GM23338 (cell line): Measurements from ENCODE around the gene AHNAK2. TPM values are rescaled to one million over a fixed set of nuclear protein-coding genes. Genes with fewer than 3 reads are reported as not detected.
"Not testable (repeated sequence)": the region's sequence is repeated elsewhere in the genome, so short reads cannot be mapped to it uniquely, and the experiment has no call there.

ENCODE experiments used
- ATAC-seq: fragments of 200-7000 bp; cut with Tn5 transposase; 3 replicates; pipeline ENCODE4 v1.9.1; 2020
- DNase-seq: peaks from one replicate; pipeline ENCODE4 v3.0.0-alpha.2; 2015; ENCODE audit warnings: low spot score
- H2AFZ ChIP-seq: fragments of 200-600 bp; sonication (generic); 2 replicates; pipeline ENCODE4 v1.8.0; 2016; ENCODE audit warnings: antibody characterized with exemption, mild to moderate bottlenecking, moderate library complexity
- H3F3A ChIP-seq: fragments of 200-600 bp; sonication (generic); replicated peaks from 2 replicates; pipeline ENCODE4 v1.8.0; 2017; ENCODE audit warnings: antibody characterized with exemption, mixed run types, low read depth
- H3K27ac ChIP-seq: fragments of 200-600 bp; sonication (generic); 2 replicates; pipeline ENCODE4 v1.6.1; 2016; ENCODE audit warnings: low read depth
- H3K27me3 ChIP-seq: fragments of 200-600 bp; sonication (generic); 2 replicates; pipeline ENCODE4 v1.8.0; 2016; ENCODE audit warnings: mild to moderate bottlenecking, mixed run types, moderate library complexity; ENCODE audit not compliant: insufficient read depth
- H3K36me3 ChIP-seq: fragments of 200-600 bp; sonication (generic); 2 replicates; pipeline ENCODE4 v1.8.0; 2016; ENCODE audit warnings: mild to moderate bottlenecking; ENCODE audit not compliant: insufficient read depth
- H3K4me1 ChIP-seq: fragments of 200-600 bp; sonication (generic); 2 replicates; pipeline ENCODE4 v1.8.0; 2016; ENCODE audit warnings: mild to moderate bottlenecking, moderate library complexity; ENCODE audit not compliant: insufficient read depth
- H3K4me2 ChIP-seq: fragments of 200-600 bp; sonication (generic); 2 replicates; pipeline ENCODE4 v1.7.1; 2017; ENCODE audit warnings: mixed run types
- H3K4me3 ChIP-seq: fragments of 200-600 bp; sonication (generic); 2 replicates; pipeline ENCODE4 v1.6.1; 2016; ENCODE audit warnings: mixed run types
- H3K79me2 ChIP-seq: fragments of 200-600 bp; sonication (generic); replicated peaks from 2 replicates; pipeline ENCODE4 v1.8.0; 2017; ENCODE audit warnings: mild to moderate bottlenecking; ENCODE audit not compliant: insufficient read depth
- H3K9me2 ChIP-seq: fragments of 200-600 bp; sonication (generic); 2 replicates; pipeline ENCODE4 v1.8.0; 2017; ENCODE audit not compliant: insufficient read depth
- H4K20me1 ChIP-seq: fragments of 200-600 bp; sonication (generic); replicated peaks from 2 replicates; pipeline ENCODE4 v1.8.0; 2017; ENCODE audit warnings: mild to moderate bottlenecking; ENCODE audit not compliant: insufficient read depth
- H3K27ac Mint-ChIP-seq: 2 replicates; pipeline ENCODE4 v1.8.0; 2020; ENCODE audit warnings: inconsistent platforms, mild to moderate bottlenecking, moderate library complexity, mixed read lengths
- H3K27me3 Mint-ChIP-seq: 3 replicates; pipeline ENCODE4 v1.8.0; 2022; ENCODE audit warnings: low read depth, mild to moderate bottlenecking, moderate library complexity, mixed read lengths, inconsistent platforms; ENCODE audit not compliant: insufficient read depth, poor library complexity
- H3K36me3 Mint-ChIP-seq: 3 replicates; pipeline ENCODE4 v1.8.0; 2021; ENCODE audit warnings: low read depth, mild to moderate bottlenecking, inconsistent platforms, moderate library complexity, mixed read lengths
- H3K4me1 Mint-ChIP-seq: 3 replicates; pipeline ENCODE4 v1.8.0; 2020; ENCODE audit warnings: mild to moderate bottlenecking, inconsistent platforms, mixed read lengths
- H3K4me3 Mint-ChIP-seq: 3 replicates; pipeline ENCODE4 v1.8.0; 2021; ENCODE audit warnings: moderate library complexity, mild to moderate bottlenecking, inconsistent platforms, mixed read lengths
- H3K9me3 Mint-ChIP-seq: 3 replicates; pipeline ENCODE4 v1.8.0; 2020; ENCODE audit warnings: moderate library complexity, mild to moderate bottlenecking, inconsistent platforms, mixed read lengths
- ETS1 ChIP-seq: IDR thresholded peaks from 2 replicates; pipeline ENCODE4 v1.6.1; 2016; ENCODE audit warnings: antibody characterized with exemption
- EZH2 ChIP-seq: fragments of 200-600 bp; sonication (generic); IDR thresholded peaks from one replicate; pipeline ENCODE4 v1.8.0; 2017; ENCODE audit warnings: antibody characterized with exemption, mild to moderate bottlenecking, low read depth; ENCODE audit not compliant: unreplicated experiment
- EZH2phosphoT487 ChIP-seq: fragments of 200-600 bp; sonication (generic); IDR thresholded peaks from one replicate; pipeline ENCODE4 v1.8.1; 2018; ENCODE audit warnings: antibody characterized with exemption; ENCODE audit not compliant: unreplicated experiment
- NANOG ChIP-seq: IDR thresholded peaks from 2 replicates; pipeline ENCODE4 v1.6.1; 2016; ENCODE audit warnings: antibody characterized with exemption, borderline replicate concordance
- POLR2AphosphoS5 ChIP-seq: IDR thresholded peaks from 2 replicates; pipeline ENCODE4 v1.6.1; 2016; ENCODE audit warnings: antibody characterized with exemption, low read depth
- ZNF462 ChIP-seq: fragments of 250-450 bp; sonication (Bioruptor Pico); IDR thresholded peaks from 2 replicates; pipeline ENCODE4 v1.5.0; 2020; ENCODE audit warnings: mild to moderate bottlenecking, moderate library complexity
- long read RNA-seq: library from polyadenylated mRNA; unstranded; transcript quantifications from one replicate; pipeline ENCODE4 v2.0.0, GENCODE V29; 2020; ENCODE audit not compliant: unreplicated experiment
- polyA plus RNA-seq: library from polyadenylated mRNA; unstranded; fragments of >200 nt; fragmentation: Nextera tagmentation; extraction: Ambion mirVana; gene quantifications from 2 replicates; pipeline ENCODE4 v1.2.1, GENCODE V29; 2016
- total RNA-seq: library from RNA; depleted of rRNA; stranded (reverse); fragments of >200 nt; shearing (Covaris generic); gene quantifications from 2 replicates; pipeline ENCODE4 v1.2.3, GENCODE V29; 2014; rRNA removed

Gene AHNAK2
- 2.6 TPM in 2 replicates for total RNA-seq
- 1.1 and 1.6 TPM in 2 replicates for polyA plus RNA-seq
- long read RNA-seq = 0 reads

- H3K9me2 ChIP-seq = no peaks in the 10 kb centered on the region
- no peaks in the 10 kb centered on the region for H3K79me2 ChIP-seq
- TF ChIP-seq POLR2AphosphoS5 = peak; percentile 54
- no peak for TF ChIP-seq ETS1
- TF ChIP-seq EZH2phosphoT487 = no peak
- TF ChIP-seq NANOG = no peak
- no peaks in the 10 kb centered on the region for H3F3A ChIP-seq
- peak within 1 kb of the TSS; percentile 90 for H3K4me2 ChIP-seq
- H2AFZ ChIP-seq = peak within 1 kb of the TSS; percentile 94
- Mint-ChIP-seq H3K27ac (no peak within 1 kb of the TSS), H3K4me1 (peaks cover 9% of the 10 kb centered on the region; the same call in 2 of the 3 replicates), H3K27me3 (peaks cover 36% of the 10 kb centered on the region), H3K9me3 (no peaks in the 10 kb centered on the region), H3K4me3 (peak within 1 kb of the TSS; percentile 86), H3K36me3 (no peaks in the 10 kb centered on the region)
- H3K27me3 ChIP-seq = peaks cover 34% of the 10 kb centered on the region
- peak; percentile 83 for ATAC-seq
- peak within 1 kb of the TSS; percentile 64 for H3K4me3 ChIP-seq
- H4K20me1 ChIP-seq = no peaks in the 10 kb centered on the region
- no peaks in the 10 kb centered on the region for H3K36me3 ChIP-seq
- peaks cover 4% of the 10 kb centered on the region; the same call in 1 of the 2 replicates for H3K4me1 ChIP-seq
- no peak within 1 kb of the TSS for H3K27ac ChIP-seq
- DNase-seq = peak; percentile 92
Observed at GRCh38 chr14:104977681-104978653, at the start of gene AHNAK2. TSS of gene AHNAK2 (minus strand) at chr14:104978374. CDS start at chr14:104978237, 137 bp downstream.

- DNase-seq, ATAC-seq, H3K4me3 ChIP-seq, H3K4me3 Mint-ChIP-seq, H3K27ac ChIP-seq, H2AFZ ChIP-seq, H3K9me3 Mint-ChIP-seq, H3F3A ChIP-seq, H3K4me1 ChIP-seq, H3K36me3 Mint-ChIP-seq, H3K4me2 ChIP-seq, H3K27ac Mint-ChIP-seq, H4K20me1 ChIP-seq, H3K9me2 ChIP-seq, H3K79me2 ChIP-seq, H3K36me3 ChIP-seq: not testable (repeated sequence)
- H3K27me3 ChIP-seq = peaks cover 21% of the 10 kb centered on the region
- H3K27me3 Mint-ChIP-seq = peaks cover 14% of the 10 kb centered on the region
- peaks cover 14% of the 10 kb centered on the region for H3K4me1 Mint-ChIP-seq
Observed at GRCh38 chr14:105027718-105028117, 49.5 kb upstream of the AHNAK2 start.

- no peak overlapping the region for H3K27ac Mint-ChIP-seq
- peaks cover 9% of the 10 kb centered on the region for H3K79me2 ChIP-seq
- no peak for TF ChIP-seq ZNF462
- TF ChIP-seq EZH2 = no peak
- no peak for TF ChIP-seq EZH2phosphoT487
Observed at GRCh38 chr14:105026802-105027563, 48.8 kb upstream of the AHNAK2 start.

More at GRCh38 chr14:105026802-105027563, 48.8 kb upstream of the AHNAK2 start:
- no peaks in the 10 kb centered on the region for H3K36me3 Mint-ChIP-seq
- no peak overlapping the region for H3K4me3 Mint-ChIP-seq
- Histone ChIP-seq H3K4me2 (no peak overlapping the region), H3K9me2 (no peaks in the 10 kb centered on the region), H3K27me3 (peaks cover 14% of the 10 kb centered on the region), H3F3A (no peaks in the 10 kb centered on the region; the same call in 1 of the 2 replicates), H3K36me3 (no peaks in the 10 kb centered on the region), H3K27ac (no peak overlapping the region), H3K4me1 (peaks cover 5% of the 10 kb centered on the region; the same call in 1 of the 2 replicates), H3K4me3 (no peak overlapping the region), H4K20me1 (0 out of 2 replicates have a peak, but pooled peaks cover 4% of the 10 kb centered on the region), H2AFZ (no peak overlapping the region)
- peaks cover 16% of the 10 kb centered on the region for H3K4me1 Mint-ChIP-seq
- DNase-seq (no peak), ATAC-seq (no peak)
- H3K27me3 Mint-ChIP-seq = peaks cover 14% of the 10 kb centered on the region
- no peaks in the 10 kb centered on the region for H3K9me3 Mint-ChIP-seq
